ENCODE measurements around the gene CAMK4. TPM values are rescaled to one million over a fixed set of nuclear protein-coding genes. Genes with fewer than 3 reads are reported as not detected.
A peak's percentile ranks its signal among the peaks of the same experiment; 100 is the strongest.

CAMK4 gene
- total RNA-seq, 2 experiments from 2014 or later = 66.6 to 68.0 TPM

GRCh38 chr5:111224561-111225345, 569 bp downstream of the CAMK4 start:
- no peak for DNase-seq
- Mint-ChIP-seq H3K36me3 (peaks cover 27% of the 10 kb centered on the region), H3K27me3 (no peaks in the 10 kb centered on the region), H3K27ac (peak overlapping the region; percentile 98), H3K4me3 (peak overlapping the region; percentile 97), H3K9me3 (no peaks in the 10 kb centered on the region), H3K4me1 (peaks cover 35% of the 10 kb centered on the region)

- no peak for DNase-seq
- Mint-ChIP-seq H3K36me3 (peaks cover 33% of the 10 kb centered on the region), H3K27me3 (no peaks in the 10 kb centered on the region), H3K4me1 (peaks cover 44% of the 10 kb centered on the region), H3K4me3 (peak overlapping the region; percentile 97), H3K9me3 (no peaks in the 10 kb centered on the region), H3K27ac (peak overlapping the region; percentile 98)
Observed at GRCh38 chr5:111225926-111226325, 1.7 kb downstream of the CAMK4 start.

- Mint-ChIP-seq H3K27me3 (no peaks in the 10 kb centered on the region), H3K9me3 (no peaks in the 10 kb centered on the region), H3K27ac (peak overlapping the region; percentile 98), H3K4me1 (peaks cover 50% of the 10 kb centered on the region), H3K36me3 (peaks cover 33% of the 10 kb centered on the region), H3K4me3 (peak overlapping the region; percentile 97)
- DNase-seq = no peak
Observed at GRCh38 chr5:111226556-111226955, 2.4 kb downstream of the CAMK4 start.

GRCh38 chr5:111227226-111227782, 3.1 kb downstream of the CAMK4 start:
- DNase-seq = no peak
- no peaks in the 10 kb centered on the region for H3K27me3 Mint-ChIP-seq
- H3K27ac Mint-ChIP-seq = peak overlapping the region; percentile 98
- peaks cover 55% of the 10 kb centered on the region for H3K4me1 Mint-ChIP-seq
- peaks cover 35% of the 10 kb centered on the region for H3K36me3 Mint-ChIP-seq
- peak overlapping the region; percentile 97 for H3K4me3 Mint-ChIP-seq
- no peaks in the 10 kb centered on the region for H3K9me3 Mint-ChIP-seq

GRCh38 chr5:111227801-111228200, 3.6 kb downstream of the CAMK4 start:
- peaks cover 37% of the 10 kb centered on the region for H3K36me3 Mint-ChIP-seq
- no peaks in the 10 kb centered on the region for H3K27me3 Mint-ChIP-seq
- H3K4me3 Mint-ChIP-seq = peak overlapping the region; percentile 97
- H3K27ac Mint-ChIP-seq = peak overlapping the region; percentile 98
- no peaks in the 10 kb centered on the region for H3K9me3 Mint-ChIP-seq
- H3K4me1 Mint-ChIP-seq = peaks cover 59% of the 10 kb centered on the region
- DNase-seq = no peak

GRCh38 chr5:111228520-111229220, 4.5 kb downstream of the CAMK4 start:
- no peaks in the 10 kb centered on the region for H3K27me3 Mint-ChIP-seq
- peak overlapping the region; percentile 96 for H3K27ac Mint-ChIP-seq
- peaks cover 58% of the 10 kb centered on the region for H3K4me1 Mint-ChIP-seq
- H3K9me3 Mint-ChIP-seq = no peaks in the 10 kb centered on the region
- peak overlapping the region; percentile 78 for H3K4me3 Mint-ChIP-seq
- no peak for DNase-seq
- peaks cover 39% of the 10 kb centered on the region for H3K36me3 Mint-ChIP-seq

GRCh38 chr5:111229221-111229835, 5.1 kb downstream of the CAMK4 start:
- H3K4me3 Mint-ChIP-seq = peak overlapping the region; percentile 78
- no peak for DNase-seq
- H3K4me1 Mint-ChIP-seq = peaks cover 64% of the 10 kb centered on the region
- no peaks in the 10 kb centered on the region for H3K27me3 Mint-ChIP-seq
- H3K9me3 Mint-ChIP-seq = no peaks in the 10 kb centered on the region
- H3K36me3 Mint-ChIP-seq = peaks cover 41% of the 10 kb centered on the region
- H3K27ac Mint-ChIP-seq = peak overlapping the region; percentile 96

GRCh38 chr5:111229871-111230810, 6.0 kb downstream of the CAMK4 start:
- H3K4me3 Mint-ChIP-seq = peak overlapping the region; percentile 78
- H3K4me1 Mint-ChIP-seq = peaks cover 72% of the 10 kb centered on the region
- no peaks in the 10 kb centered on the region for H3K27me3 Mint-ChIP-seq
- no peak for DNase-seq
- H3K9me3 Mint-ChIP-seq = no peaks in the 10 kb centered on the region
- peaks cover 41% of the 10 kb centered on the region for H3K36me3 Mint-ChIP-seq
- H3K27ac Mint-ChIP-seq = peak overlapping the region; percentile 96

GRCh38 chr5:111231119-111231518, 6.9 kb downstream of the CAMK4 start:
- peak overlapping the region; percentile 89 for H3K27ac Mint-ChIP-seq
- H3K27me3 Mint-ChIP-seq = no peaks in the 10 kb centered on the region
- peaks cover 81% of the 10 kb centered on the region for H3K4me1 Mint-ChIP-seq
- DNase-seq = no peak
- H3K9me3 Mint-ChIP-seq = no peaks in the 10 kb centered on the region
- peak overlapping the region; percentile 65 for H3K4me3 Mint-ChIP-seq
- peaks cover 34% of the 10 kb centered on the region for H3K36me3 Mint-ChIP-seq

GRCh38 chr5:111232311-111233051, 8.3 kb downstream of the CAMK4 start:
- Mint-ChIP-seq H3K9me3 (no peaks in the 10 kb centered on the region), H3K27ac (peak overlapping the region; percentile 90), H3K4me3 (peak overlapping the region; percentile 57), H3K27me3 (no peaks in the 10 kb centered on the region), H3K36me3 (peaks cover 29% of the 10 kb centered on the region), H3K4me1 (peaks cover 88% of the 10 kb centered on the region)
- DNase-seq = no peak

GRCh38 chr5:111233052-111233374, 8.8 kb downstream of the CAMK4 start:
- H3K4me1 Mint-ChIP-seq = peaks cover 88% of the 10 kb centered on the region
- peak overlapping the region; percentile 90 for H3K27ac Mint-ChIP-seq
- DNase-seq = no peak
- H3K4me3 Mint-ChIP-seq = peak overlapping the region; percentile 57
- H3K36me3 Mint-ChIP-seq = peaks cover 24% of the 10 kb centered on the region
- no peaks in the 10 kb centered on the region for H3K27me3 Mint-ChIP-seq
- H3K9me3 Mint-ChIP-seq = no peaks in the 10 kb centered on the region

- no peaks in the 10 kb centered on the region for H3K27me3 Mint-ChIP-seq
- H3K4me3 Mint-ChIP-seq = peak overlapping the region; percentile 33
- H3K9me3 Mint-ChIP-seq = no peaks in the 10 kb centered on the region
- H3K36me3 Mint-ChIP-seq = peaks cover 22% of the 10 kb centered on the region
- H3K4me1 Mint-ChIP-seq = peaks cover 90% of the 10 kb centered on the region
- peak overlapping the region; percentile 84 for H3K27ac Mint-ChIP-seq
- DNase-seq = no peak
Observed at GRCh38 chr5:111234125-111234524, 9.9 kb downstream of the CAMK4 start.

- H3K27ac Mint-ChIP-seq = peak overlapping the region; percentile 84
- H3K27me3 Mint-ChIP-seq = no peaks in the 10 kb centered on the region
- H3K4me1 Mint-ChIP-seq = peaks cover 91% of the 10 kb centered on the region
- H3K36me3 Mint-ChIP-seq = peaks cover 11% of the 10 kb centered on the region
- no peak for DNase-seq
- peak overlapping the region; percentile 64 for H3K4me3 Mint-ChIP-seq
- H3K9me3 Mint-ChIP-seq = no peaks in the 10 kb centered on the region
Observed at GRCh38 chr5:111235635-111236034, 11.5 kb downstream of the CAMK4 start.

- Mint-ChIP-seq H3K9me3 (no peaks in the 10 kb centered on the region), H3K4me3 (peak overlapping the region; percentile 64), H3K36me3 (peaks cover 11% of the 10 kb centered on the region), H3K27me3 (no peaks in the 10 kb centered on the region), H3K4me1 (peaks cover 90% of the 10 kb centered on the region), H3K27ac (peak overlapping the region; percentile 84)
- no peak for DNase-seq
Observed at GRCh38 chr5:111236348-111236747, 12.2 kb downstream of the CAMK4 start.
